ENCODE measurements around the gene CNKSR3.

The CNKSR3 gene

DNA sequence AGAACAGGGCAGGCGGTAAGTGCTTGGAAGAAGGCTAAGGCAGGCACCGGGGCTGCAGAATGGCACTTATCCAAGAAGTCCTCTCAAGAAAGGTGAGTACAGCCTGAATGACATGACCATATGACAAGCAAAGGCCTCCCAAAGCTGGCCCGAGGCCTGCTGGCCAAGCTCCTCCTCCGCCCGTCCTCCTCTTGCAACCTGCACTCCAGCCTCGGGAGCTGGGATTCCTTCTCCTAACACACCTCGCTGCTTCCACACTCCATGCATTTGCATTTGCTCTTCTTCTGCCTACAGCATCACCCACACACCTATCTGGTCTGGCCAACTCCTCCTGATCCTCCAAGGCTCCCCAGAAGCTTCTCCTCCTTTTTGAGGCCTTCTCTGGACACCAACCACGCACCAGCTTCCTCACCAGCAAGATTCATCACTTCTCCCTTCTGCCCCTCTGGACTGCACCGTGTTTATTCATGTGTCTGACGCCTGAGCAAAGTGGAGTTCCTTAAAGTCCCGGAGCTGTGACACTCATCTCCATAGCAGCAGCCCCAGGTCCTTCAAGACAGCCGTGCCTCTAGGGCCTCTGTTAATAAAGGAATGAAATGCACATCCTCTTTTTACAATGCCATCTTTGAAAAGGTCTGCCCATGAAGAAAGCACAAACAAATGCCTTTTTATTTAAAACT, 32.3 kb downstream of the CNKSR3 start:
- DNase-seq = no peak

DNA sequence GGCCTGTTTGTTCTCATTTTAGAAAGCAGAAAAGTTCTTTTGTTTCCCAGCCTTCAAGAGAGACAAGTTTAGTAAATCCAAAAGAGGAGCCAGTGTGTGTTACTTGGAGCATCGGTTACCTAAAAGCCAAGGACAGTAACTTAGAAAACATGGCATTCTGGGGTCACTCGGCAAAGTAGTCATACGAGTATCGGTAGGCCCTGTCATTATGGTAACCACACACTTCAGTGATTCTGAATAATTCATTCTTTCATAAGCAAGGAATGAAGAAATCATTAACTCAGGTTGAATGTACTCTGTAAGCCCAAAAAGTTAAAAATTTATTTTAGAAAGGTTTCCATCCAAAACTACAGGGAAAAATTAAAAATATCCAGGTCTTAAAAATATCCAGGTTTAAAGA, 34.0 kb downstream of the CNKSR3 start:
- no peak for DNase-seq

DNA sequence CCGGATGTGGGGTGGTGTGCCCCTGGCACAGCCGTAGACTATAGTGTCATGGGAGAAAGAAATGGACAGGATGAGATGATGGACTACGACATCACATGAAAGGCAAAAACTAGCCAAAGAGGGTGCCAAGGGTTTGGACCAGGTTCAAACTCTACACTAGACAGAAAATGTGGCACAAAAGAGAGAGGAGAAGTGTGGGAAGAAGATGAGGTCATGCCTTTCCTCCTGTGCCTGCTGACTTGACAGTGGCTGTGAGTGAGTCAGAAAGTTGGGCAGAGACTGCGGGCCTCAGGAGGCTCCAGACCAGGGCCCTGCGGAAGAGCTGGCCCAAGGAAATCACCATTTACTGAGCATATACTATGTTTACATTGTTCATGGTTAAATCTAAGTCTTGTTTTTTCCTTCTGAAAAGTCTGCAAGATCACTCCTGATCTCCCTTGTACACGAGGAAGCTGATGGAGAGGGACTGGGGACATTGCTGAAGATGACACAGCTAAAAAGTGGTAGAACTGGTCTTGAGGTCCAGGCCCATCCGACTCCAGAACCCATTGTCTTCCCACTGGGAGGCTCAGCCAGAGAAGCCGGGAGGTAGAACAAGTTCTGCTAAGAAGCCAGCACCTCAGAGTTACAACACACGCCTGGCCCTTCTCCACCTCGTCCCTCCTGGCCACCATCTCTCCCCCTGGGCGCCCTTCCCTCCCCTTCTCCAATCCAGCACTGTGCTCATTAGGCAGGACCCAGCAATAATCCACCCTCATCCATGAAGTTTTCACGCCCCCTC, 35.6 kb downstream of the CNKSR3 start:
- DNase-seq = no peak

DNA sequence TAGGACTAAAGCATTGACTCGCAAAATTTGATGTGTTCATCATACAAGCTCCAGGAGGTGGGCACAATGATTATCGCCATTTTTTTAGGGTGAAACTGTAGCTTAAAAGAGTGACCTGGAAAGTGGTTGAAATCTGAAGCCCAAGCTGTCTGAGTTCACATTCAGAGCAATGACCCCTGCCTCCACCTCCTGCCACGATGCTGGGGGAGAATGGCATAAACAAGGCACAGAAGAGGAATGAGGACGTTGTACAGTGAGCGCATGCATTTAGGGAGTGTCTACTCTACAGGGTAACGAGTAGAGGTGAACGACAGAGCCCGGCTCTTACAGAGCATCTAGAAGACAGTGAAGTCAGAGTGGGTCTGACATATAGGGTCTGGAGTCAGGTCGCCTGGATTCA, 37.2 kb downstream of the CNKSR3 start:
- no peak for DNase-seq

DNA sequence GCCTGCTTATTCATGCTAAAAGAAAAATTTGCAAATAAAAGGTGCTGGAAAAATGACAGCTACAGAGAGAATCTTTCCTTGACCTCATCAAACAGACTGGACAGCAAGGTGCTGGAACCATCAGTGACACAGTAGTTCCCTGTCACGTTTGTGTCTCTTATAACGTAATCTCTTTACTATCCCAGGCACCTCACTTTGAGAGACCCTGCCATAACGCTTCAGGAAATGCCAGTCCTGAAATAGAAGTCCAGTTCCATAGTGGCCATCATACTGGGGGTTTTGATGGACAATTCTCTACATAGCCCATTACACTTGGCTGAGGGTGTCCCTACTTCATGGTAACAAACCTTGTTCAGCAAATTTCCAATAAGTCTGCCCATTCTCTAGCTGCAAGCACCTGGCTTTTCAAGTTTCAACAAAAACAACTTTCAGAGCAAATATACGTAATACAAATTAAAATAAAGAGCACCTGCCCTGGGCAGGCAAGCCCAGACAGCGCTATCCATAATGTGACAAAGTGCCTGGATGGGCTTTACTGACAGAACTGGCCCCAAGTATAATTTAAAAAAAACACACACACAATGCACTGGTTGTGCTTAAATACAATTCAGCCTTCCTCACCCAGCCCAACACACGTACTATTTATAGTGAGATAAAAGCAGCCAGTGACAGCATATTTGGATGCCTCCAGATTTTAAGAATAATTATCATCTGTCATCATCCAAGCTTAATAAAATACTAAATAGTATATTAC, 38.7 kb downstream of the CNKSR3 start:
- DNase-seq = no peak

DNA sequence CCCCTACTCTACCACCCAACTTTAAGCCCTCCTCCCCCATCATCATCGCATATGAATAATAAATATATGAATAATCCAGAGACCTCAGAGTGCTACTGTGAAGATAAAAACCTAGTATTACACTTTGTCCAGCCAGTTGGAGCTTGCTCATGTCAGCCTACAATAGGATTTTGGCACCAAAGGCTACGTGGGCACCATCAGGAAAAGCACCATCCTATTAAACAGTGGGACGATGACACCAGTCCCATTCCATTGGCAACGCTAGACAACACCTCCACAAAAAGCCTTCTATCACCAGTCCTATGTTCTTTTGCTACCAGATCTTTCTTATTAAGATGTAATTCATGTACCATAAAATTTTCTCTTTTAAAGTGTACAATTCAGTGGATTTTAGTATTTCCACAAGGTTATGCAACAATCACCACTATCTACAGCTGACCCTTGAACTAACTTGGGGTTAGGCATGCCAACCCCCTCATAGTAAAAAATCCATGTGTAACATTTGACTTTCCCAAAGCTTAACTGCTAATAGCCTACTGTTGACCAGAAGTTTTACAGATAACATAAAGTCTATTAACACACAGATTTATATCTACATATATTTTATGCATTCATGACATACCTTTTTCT, 41.1 kb downstream of the CNKSR3 start:
- no peak for DNase-seq

DNA sequence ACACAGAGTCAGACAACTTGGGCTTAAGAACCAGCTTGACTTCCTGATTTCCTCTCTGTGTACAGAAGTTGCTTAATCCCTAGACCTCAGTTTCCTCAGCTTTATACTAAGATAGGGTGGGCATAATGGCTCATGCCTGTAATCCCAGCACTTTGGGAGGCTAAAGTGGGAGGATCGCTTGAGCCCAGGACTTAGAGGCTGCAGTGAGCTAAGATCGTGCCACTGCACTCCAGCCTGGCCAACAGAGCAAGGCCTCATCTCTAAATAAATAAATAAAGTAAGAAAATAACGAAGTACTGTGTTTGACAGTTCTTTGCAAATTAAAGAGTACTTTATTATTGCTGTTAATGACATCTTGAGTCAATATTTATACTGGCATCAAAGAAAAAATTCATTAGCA, 41.7 kb downstream of the CNKSR3 start:
- no peak for DNase-seq

DNA sequence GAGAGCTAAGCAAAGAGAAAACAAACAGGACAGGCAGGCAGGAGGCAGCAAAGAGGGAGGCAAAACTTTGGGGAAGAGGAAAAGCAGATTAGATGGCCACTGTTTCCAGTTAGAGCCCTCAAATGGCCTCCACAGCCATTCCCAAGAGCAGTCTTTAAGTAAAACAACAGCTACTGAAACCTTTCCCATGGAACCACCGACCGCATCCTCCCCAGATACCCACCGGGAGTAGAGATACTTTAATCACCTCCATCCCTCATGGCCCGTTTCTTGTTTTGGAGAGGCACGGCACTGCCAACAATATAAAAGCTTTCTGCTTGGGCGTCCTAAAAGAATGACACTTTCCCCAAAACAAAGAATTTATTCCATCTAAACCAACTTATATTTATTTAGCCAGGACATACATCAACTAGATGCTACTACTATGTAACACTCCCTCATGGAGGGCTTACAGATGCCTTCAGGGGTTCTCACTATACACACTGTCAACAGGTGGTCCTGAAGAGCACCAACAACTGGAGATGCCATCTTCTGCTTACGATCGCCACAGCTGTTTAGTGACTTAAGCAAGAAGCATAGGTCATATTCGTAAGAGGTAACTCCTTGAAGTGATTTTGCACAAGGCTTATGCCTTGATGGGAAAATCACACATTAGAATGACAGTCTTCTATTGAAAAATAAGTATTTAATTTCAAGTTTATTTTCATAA, 43.4 kb downstream of the CNKSR3 start:
- no peak for DNase-seq

DNA sequence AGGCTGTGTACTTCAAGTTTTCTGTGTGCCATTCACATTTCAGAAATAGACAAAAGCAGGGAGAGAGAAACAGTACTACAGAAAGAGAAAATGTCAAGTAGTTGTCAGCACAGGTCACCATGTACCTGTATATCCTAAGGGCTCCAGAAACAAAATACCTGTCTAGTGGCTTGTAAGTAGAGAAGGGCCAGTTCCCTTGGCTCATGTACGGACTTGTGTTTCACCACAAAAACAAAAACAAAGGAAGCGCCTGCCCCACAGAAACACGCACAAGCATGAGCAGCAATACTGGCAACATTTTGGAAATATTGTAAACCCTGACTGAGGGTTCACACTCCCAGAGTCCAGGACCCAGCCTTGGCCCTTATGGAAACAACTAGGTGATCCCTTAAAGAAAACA, 44.3 kb downstream of the CNKSR3 start:
- DNase-seq = no peak

DNA sequence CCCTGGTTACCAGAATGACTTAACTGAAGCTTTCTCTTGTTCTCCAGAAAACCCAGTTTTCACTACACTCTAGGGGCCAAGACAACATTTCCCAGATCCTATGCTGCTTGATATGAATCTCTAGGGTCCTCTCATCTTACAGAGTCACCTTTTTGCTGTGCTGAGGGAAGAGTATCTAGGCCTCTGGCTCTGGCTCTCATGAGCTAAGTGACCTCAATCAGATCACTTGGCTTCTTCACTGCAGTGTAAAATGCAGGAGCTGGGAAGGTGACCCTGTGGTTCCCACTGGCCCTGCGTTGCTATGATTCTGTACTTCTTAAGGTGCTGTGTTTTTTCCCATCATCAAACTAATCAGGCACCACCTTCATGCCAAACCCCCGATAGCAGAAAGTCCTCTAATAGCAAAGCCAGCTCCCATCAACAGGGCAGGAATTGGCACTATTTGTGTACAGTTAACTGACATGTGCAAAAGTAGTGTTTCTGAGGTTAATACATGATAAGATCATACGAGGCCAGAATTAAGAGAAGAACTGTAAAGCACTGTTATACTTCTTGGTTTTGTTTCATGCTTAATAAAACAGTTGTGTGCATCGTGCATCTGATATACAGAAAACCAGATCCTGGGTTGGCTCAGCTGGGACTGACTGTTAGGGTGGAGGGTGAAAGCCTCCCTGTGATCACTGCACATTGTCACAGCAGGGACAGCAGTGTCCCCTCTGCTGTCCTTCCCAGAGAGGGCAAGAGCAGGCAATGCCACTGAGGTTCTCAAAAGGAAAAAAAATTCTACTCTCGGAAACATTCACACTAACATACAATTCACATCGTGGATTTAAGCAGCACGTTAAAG, 46.7 kb downstream of the CNKSR3 start:
- no peak for DNase-seq

DNA sequence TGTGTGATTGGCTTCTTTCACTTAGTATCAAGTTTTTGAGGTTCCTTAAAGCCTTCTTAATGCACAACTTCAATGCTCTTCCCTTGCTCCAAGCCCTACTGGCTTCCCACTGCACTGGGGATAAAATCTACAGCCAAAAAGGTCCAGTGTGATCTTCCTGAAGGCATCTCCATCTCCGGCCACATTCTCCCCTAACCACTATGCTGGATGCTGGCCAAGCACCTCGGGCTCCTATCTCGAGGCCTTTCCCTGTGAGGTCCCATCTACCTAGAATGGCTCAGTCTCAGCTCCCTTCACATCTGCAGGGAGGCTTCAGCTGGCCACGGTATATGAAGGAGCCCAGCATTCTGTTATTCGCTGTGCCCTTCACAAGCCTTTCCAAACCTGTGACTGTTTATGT, 48.1 kb downstream of the CNKSR3 start:
- DNase-seq = no peak

DNA sequence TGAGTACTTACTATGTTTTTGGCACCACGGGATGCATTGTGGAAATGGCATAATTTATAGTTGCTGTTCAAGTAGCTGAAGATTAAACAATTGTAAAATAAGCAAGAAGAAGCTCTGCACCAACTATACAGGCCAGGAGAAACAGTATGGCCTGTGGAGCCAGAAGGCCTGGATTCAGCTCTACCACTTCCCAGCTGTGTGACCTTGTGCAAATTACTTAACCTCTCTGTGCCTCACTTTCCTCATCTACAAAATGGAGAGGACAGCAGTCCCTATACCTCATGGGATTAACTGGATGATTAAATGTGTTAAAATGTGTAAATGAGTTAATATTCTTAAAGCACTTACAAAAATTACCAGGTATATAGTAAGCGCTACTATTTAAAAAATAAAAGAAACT, 49.1 kb downstream of the CNKSR3 start:
- no peak for DNase-seq

DNA sequence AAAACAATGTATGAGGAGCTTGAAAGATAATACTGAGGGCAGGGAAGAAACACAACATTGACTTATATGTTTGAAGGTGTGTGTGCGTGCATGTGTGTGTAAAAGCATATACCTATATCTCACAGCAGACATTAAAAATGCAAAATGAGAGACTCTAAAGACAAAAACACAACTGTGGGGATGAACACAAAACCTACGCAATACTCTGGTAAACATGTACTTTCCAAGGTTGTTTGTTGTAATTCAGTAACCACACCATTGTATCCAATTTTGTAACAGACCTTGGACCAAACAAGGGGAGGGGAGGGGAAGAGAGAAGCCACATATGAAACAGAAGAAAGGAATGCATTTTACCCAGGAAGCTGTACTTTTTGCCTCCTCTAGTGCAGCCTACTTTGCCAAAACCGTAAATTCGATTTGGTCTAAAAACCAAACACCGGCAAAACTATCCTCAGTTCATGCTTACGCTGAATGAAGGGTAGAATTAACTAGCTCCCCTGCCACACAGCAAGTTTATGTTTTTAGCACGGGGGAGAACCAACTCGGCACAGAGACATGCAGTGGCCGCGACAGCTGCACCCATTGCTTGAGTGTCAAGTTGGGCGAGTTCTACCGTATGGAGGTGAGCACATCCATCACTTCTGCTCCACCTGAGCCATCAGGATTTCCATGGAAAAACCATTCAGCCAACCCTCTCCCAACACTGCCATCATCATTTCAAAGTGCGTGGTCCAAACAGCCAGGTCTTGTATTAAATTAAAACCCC, 50.0 kb downstream of the CNKSR3 start:
- DNase-seq = no peak

DNA sequence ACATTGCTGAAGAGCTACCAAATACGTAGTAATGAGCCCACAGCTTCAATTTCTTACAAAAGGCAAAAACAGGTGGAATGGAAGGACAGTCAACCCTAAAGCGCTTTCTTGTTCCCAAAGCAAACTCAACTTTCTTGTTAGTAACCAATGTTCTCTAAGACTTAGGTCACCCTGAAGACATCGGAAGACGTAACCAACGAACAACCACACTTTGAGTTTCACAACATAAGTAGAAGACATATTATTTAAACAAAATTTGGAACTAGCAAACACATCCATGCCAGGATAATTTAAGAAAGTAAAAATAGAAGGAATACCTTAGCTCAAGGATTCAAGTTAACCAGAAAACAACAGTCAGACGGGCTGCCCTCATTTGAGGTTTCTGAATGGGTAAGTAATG, 51.0 kb downstream of the CNKSR3 start:
- DNase-seq = no peak

DNA sequence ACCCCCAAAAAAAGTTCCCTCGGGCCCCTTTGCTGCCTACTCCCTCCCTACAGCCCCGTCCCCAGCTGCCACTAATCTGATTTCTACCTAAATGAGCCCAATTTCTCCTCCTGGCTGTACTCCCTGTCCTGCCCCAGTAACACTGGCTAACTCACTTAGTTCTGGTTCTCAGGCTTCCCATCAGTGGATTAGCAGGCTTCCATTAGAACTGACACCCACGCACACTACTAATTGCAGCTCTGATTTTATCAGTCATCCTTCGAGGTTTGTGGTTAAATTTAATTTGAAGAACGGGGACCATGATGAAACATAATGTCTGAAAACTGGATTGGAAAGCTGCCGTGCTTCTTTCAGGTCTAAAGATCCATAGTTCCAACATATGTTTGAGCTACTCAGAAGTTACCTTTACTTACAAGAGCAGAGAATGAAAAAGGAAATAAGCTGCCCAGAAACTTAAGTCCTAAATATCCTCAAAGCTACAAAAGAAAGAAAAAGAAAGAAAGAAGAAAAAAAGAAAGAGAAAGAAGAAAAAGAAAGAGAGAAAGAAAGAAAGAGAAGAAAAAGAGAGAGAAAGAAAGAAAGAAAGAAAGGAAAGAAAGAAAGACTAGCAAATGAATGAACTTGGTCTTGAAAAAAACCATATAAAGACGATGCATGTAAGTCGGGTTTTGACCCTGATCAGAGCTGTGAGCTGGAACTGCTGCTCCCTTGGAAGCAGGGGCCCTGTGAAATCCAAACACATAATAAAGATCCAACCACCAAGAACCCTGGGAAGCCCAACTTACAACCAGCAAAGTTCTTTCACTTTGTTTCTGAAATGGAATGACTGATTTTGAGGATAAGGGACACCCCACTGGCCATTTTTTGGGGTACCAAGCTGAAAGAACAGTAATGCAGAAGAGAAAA, 51.7 kb downstream of the CNKSR3 start:
- DNase-seq = no peak

DNA sequence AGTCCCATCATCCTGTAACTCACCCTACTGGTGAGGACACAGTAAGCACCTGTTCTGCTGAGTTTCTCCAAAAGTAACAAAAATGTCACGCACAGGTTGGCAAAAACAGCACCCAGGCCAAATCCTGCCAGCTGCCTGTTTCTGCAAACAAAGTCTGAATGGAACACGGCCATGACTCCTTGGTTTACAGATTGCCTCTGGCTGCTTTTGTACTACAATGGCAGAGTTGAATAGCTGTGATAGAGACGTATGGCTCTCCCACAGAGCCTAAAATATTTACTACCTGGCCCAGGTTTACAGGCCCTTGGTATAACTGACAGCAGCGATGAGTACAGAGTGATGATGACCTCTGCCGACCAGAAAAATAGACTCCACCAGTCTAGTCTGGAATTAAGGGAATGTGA, 52.6 kb downstream of the CNKSR3 start:
- no peak for DNase-seq

DNA sequence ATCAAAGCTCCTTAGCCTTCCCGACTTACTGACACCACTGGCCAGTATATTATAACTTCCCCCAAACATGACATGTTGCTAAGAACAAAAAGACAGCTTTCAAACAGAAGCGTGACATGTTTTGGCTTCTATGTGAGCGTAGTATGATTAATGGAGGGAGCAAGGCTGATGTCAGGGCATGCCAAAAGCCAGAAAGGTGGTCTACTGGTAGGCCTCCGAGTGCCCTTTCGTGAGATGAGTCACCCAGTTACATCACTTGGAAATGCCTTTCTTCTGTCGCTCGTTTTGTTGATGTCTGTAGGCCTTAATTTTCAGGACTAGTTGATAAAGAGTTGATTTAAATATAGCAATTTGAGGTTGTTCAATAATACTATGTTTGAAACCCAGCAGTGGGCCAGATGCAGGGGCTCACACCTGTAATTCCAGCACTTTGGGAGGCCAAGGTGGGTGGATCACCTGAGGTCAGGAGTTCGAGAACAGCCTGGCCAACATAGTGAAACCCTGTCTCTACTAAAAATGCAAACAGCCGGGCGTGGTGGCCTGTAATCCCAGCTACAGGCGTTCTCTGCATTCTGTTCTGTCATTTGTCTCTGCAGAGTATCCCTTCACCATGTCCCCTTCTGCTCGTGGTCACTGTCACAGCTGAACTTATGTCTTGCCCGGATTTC, 53.3 kb downstream of the CNKSR3 start:
- DNase-seq = no peak

DNA sequence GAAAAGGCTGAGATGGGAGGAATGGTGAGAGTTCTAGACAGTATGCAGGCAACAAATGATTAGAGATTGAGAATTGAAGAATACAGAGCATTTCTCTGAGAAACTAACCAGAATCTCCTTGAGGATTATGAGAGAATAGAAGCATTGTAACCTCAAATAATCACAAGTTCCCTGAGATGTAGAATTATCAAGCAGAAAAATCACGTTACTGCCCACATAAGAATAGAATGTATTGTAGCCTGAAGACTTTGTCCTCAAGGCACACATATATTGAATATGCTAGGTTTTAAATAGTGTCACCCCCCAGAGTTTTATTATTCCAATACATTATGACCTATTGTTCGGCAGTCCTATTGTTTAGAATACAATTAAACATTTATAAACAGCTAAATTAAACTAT, 57.2 kb downstream of the CNKSR3 start:
- DNase-seq = no peak

DNA sequence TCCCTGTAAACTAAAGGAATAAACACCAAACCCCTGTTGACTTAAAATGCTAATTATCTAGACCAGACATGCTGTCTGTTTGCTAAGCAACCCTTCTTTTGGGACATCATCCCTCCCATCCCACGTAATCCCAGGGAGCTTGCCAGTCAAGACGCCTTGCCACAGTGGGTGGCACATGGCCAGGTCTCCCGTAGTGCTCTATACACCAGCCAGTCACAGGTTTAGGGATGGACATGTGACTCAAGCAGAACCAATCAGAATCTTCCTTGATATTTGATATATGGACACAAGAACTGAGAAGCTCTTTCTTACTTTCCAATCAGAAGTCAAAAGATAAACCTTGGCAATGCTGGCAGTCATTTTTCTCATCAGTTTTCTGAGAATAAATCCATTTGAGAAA, 60.0 kb downstream of the CNKSR3 start:
- no peak for DNase-seq

Data from CD4-positive, alpha-beta T cell treated with Interleukin-21 for 1 hour (primary cell).